ENCODE data around the gene SLC18B1.
A peak's percentile ranks its signal among the peaks of the same experiment; 100 is the strongest.

The SLC18B1 gene

GRCh38 chr6:132817554-132818403 lies 19.3 kb upstream of the SLC18B1 start:
- H3K4me3 ChIP-seq (ENCODE audit: low read depth, low read length): no peak overlapping the region
- WGBS (ENCODE audit: extremely low coverage, insufficient coverage, insufficient read length): no CpG with 5 or more reads among the region's 10 CpGs

DNA sequence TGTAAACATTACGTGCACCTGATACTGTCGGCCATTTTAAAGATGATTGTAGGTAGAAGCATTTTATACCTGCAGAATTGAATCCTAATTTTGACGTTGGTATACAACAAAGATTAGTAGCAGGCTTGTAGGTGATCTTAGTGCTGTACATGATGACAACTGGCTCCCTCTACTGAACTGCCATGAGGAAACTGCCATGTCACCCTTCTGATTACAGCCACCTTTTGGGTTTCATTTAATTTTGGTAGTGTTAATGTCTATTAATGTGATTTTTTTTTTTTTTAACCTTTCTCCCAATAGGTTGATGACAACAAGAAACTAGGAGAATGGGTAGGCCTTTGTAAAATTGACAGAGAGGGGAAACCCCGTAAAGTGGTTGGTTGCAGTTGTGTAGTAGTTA lies 18.2 kb upstream of the SLC18B1 start:
- peaks cover 0 to 3% of the 10 kb centered on the region in 2 experiments for H3K4me1 ChIP-seq (ENCODE audit: control insufficient read depth in 1 of 2, insufficient read depth in 2 of 2, low read length in 2 of 2)
- no CpG with 5 or more reads among the region's 4 CpGs for WGBS (ENCODE audit: extremely low coverage, insufficient coverage, insufficient read length)
- no peak overlapping the region for H4K91ac ChIP-seq (ENCODE audit: low read depth, low read length)
- peaks cover 9% of the 10 kb centered on the region for H3K79me2 ChIP-seq (ENCODE audit: control insufficient read depth, insufficient read depth, low read length, poor library complexity)
- no peaks in the 10 kb centered on the region for H3K9me3 ChIP-seq (ENCODE audit: insufficient read depth, low read depth, low read length)
- peaks cover 10 to 33% of the 10 kb centered on the region in 2 experiments for H3K36me3 ChIP-seq (ENCODE audit: control insufficient read depth in 1 of 2, insufficient read depth in 2 of 2, low read length in 2 of 2)
- no peak overlapping the region for H2BK120ac ChIP-seq (ENCODE audit: insufficient read depth, low read length, poor library complexity)
- no peak overlapping the region for H3K23ac ChIP-seq (ENCODE audit: low read length)
- DNase-seq: no peak
- no peak overlapping the region for H3K4ac ChIP-seq (ENCODE audit: low read depth, low read length)
- no peak overlapping the region for H2BK12ac ChIP-seq (ENCODE audit: low read length)
- no peaks in the 10 kb centered on the region for H3K27me3 ChIP-seq (ENCODE audit: insufficient read depth, low read length)
- no peak overlapping the region for H3K14ac ChIP-seq (ENCODE audit: low read length)
- no peak overlapping the region for H3K4me3 ChIP-seq (ENCODE audit: low read depth, low read length)
- no peak overlapping the region for H3K27ac ChIP-seq (ENCODE audit: low read depth, low read length)
- no peak overlapping the region for H3K9ac ChIP-seq (ENCODE audit: low read length)
- H4K12ac ChIP-seq (ENCODE audit: low read depth, low read length): no peak overlapping the region
- H2BK5ac ChIP-seq (ENCODE audit: low read depth, low read length, poor library complexity): no peak overlapping the region
- no peak overlapping the region for H3K18ac ChIP-seq (ENCODE audit: low read length)
- peak overlapping the region; percentile 60 for H3K4me2 ChIP-seq (ENCODE audit: low read length)
- no peak overlapping the region for H4K8ac ChIP-seq (ENCODE audit: low read depth, low read length)
- peaks cover 6% of the 10 kb centered on the region for H3K79me1 ChIP-seq (ENCODE audit: low read length)
- no peak overlapping the region for H2AK5ac ChIP-seq (ENCODE audit: low read length)
- no peak overlapping the region for H2AFZ ChIP-seq (ENCODE audit: insufficient read depth, low read length, poor library complexity)

More at GRCh38 chr6:132817554-132818403, 19.3 kb upstream of the SLC18B1 start:
- Histone ChIP-seq H2AK5ac (ENCODE audit: low read length) (no peak overlapping the region), H2AFZ (ENCODE audit: insufficient read depth, low read length, poor library complexity) (no peak overlapping the region), H3K4ac (ENCODE audit: low read depth, low read length) (no peak overlapping the region), H3K27me3 (ENCODE audit: insufficient read depth, low read length) (no peaks in the 10 kb centered on the region), H2BK12ac (ENCODE audit: low read length) (no peak overlapping the region), H3K23ac (ENCODE audit: low read length) (no peak overlapping the region), H3K9ac (ENCODE audit: low read length) (no peak overlapping the region), H3K4me2 (ENCODE audit: low read length) (no peak overlapping the region), H4K8ac (ENCODE audit: low read depth, low read length) (no peak overlapping the region), H2BK5ac (ENCODE audit: low read depth, low read length, poor library complexity) (no peak overlapping the region), H3K36me3 (ENCODE audit: control insufficient read depth in 1 of 2, insufficient read depth in 2 of 2, low read length in 2 of 2) (peaks cover 10 to 33% of the 10 kb centered on the region in 2 experiments), H4K91ac (ENCODE audit: low read depth, low read length) (no peak overlapping the region), H3K27ac (ENCODE audit: low read depth, low read length) (no peak overlapping the region), H3K9me3 (ENCODE audit: insufficient read depth, low read depth, low read length) (no peaks in the 10 kb centered on the region), H3K18ac (ENCODE audit: low read length) (no peak overlapping the region), H3K79me2 (ENCODE audit: control insufficient read depth, insufficient read depth, low read length, poor library complexity) (peaks cover 9% of the 10 kb centered on the region), H3K14ac (ENCODE audit: low read length) (no peak overlapping the region), H4K12ac (ENCODE audit: low read depth, low read length) (no peak overlapping the region), H2BK120ac (ENCODE audit: insufficient read depth, low read length, poor library complexity) (no peak overlapping the region), H3K4me1 (ENCODE audit: control insufficient read depth in 1 of 2, insufficient read depth in 2 of 2, low read length in 2 of 2) (peaks cover 0 to 3% of the 10 kb centered on the region in 2 experiments), H3K79me1 (ENCODE audit: low read length) (peaks cover 6% of the 10 kb centered on the region)
- peak in 1 of 2 donors; percentile 26 for DNase-seq

- H3K4me3 ChIP-seq (ENCODE audit: low read depth, low read length): peak overlapping the region; percentile 94
- no peak overlapping the region for H2AFZ ChIP-seq (ENCODE audit: insufficient read depth, low read length, poor library complexity)
- no peak overlapping the region for H3K27ac ChIP-seq (ENCODE audit: low read depth, low read length)
- H3K14ac ChIP-seq (ENCODE audit: low read length): peak overlapping the region; percentile 43
- H3K79me2 ChIP-seq (ENCODE audit: control insufficient read depth, insufficient read depth, low read length, poor library complexity): peaks cover 9% of the 10 kb centered on the region
- no peak overlapping the region for H2BK12ac ChIP-seq (ENCODE audit: low read length)
- H2BK5ac ChIP-seq (ENCODE audit: low read depth, low read length, poor library complexity): peak overlapping the region; percentile 43
- peak in 1 of 2 donors; percentile 28 for DNase-seq
- H4K8ac ChIP-seq (ENCODE audit: low read depth, low read length): peak overlapping the region; percentile 35
- peak overlapping the region; percentile 19 for H4K12ac ChIP-seq (ENCODE audit: low read depth, low read length)
- H3K4me1 ChIP-seq (ENCODE audit: control insufficient read depth in 1 of 2, insufficient read depth in 2 of 2, low read length in 2 of 2): peaks cover 0 to 3% of the 10 kb centered on the region in 2 experiments
- peak overlapping the region; percentile 10 for H3K18ac ChIP-seq (ENCODE audit: low read length)
- no peaks in the 10 kb centered on the region for H3K27me3 ChIP-seq (ENCODE audit: insufficient read depth, low read length)
- H3K4me2 ChIP-seq (ENCODE audit: low read length): peak overlapping the region; percentile 67
- peak overlapping the region; percentile 32 for H2AK5ac ChIP-seq (ENCODE audit: low read length)
- peak overlapping the region; percentile 98 for H3K9ac ChIP-seq (ENCODE audit: low read length)
- H3K79me1 ChIP-seq (ENCODE audit: low read length): peaks cover 6% of the 10 kb centered on the region
- WGBS (ENCODE audit: extremely low coverage, insufficient coverage, insufficient read length): no CpG with 5 or more reads among the region's 27 CpGs
- no peaks in the 10 kb centered on the region for H3K9me3 ChIP-seq (ENCODE audit: insufficient read depth, low read depth, low read length)
- H3K4ac ChIP-seq (ENCODE audit: low read depth, low read length): peak overlapping the region; percentile 73
- H3K36me3 ChIP-seq (ENCODE audit: control insufficient read depth in 1 of 2, insufficient read depth in 2 of 2, low read length in 2 of 2): peaks cover 10 to 33% of the 10 kb centered on the region in 2 experiments
- no peak overlapping the region for H3K23ac ChIP-seq (ENCODE audit: low read length)
- no peak overlapping the region for H2BK120ac ChIP-seq (ENCODE audit: insufficient read depth, low read length, poor library complexity)
- peak overlapping the region; percentile 48 for H4K91ac ChIP-seq (ENCODE audit: low read depth, low read length)
Measured at GRCh38 chr6:132814716-132815570, 16.5 kb upstream of the SLC18B1 start.

GRCh38 chr6:132813173-132813856 lies 14.9 kb upstream of the SLC18B1 start:
- H3K79me1 ChIP-seq (ENCODE audit: low read length): peaks cover 6% of the 10 kb centered on the region
- H4K12ac ChIP-seq (ENCODE audit: low read depth, low read length): peak overlapping the region; percentile 9
- peak overlapping the region; percentile 87 for H4K91ac ChIP-seq (ENCODE audit: low read depth, low read length)
- no peak overlapping the region for H2BK12ac ChIP-seq (ENCODE audit: low read length)
- no peaks in the 10 kb centered on the region for H3K27me3 ChIP-seq (ENCODE audit: insufficient read depth, low read length)
- peaks cover 9% of the 10 kb centered on the region for H3K79me2 ChIP-seq (ENCODE audit: control insufficient read depth, insufficient read depth, low read length, poor library complexity)
- H4K8ac ChIP-seq (ENCODE audit: low read depth, low read length): peak overlapping the region; percentile 80
- peak overlapping the region; percentile 75 for H3K4me2 ChIP-seq (ENCODE audit: low read length)
- H3K27ac ChIP-seq (ENCODE audit: low read depth, low read length): no peak overlapping the region
- peak overlapping the region; percentile 13 for H3K18ac ChIP-seq (ENCODE audit: low read length)
- H2AK5ac ChIP-seq (ENCODE audit: low read length): no peak overlapping the region
- H3K4me1 ChIP-seq (ENCODE audit: control insufficient read depth in 1 of 2, insufficient read depth in 2 of 2, low read length in 2 of 2): peaks cover 0 to 3% of the 10 kb centered on the region in 2 experiments
- H3K9ac ChIP-seq (ENCODE audit: low read length): peak overlapping the region; percentile 17
- H3K14ac ChIP-seq (ENCODE audit: low read length): no peak overlapping the region
- peak overlapping the region; percentile 84 for H3K4me3 ChIP-seq (ENCODE audit: low read depth, low read length)
- H2BK120ac ChIP-seq (ENCODE audit: insufficient read depth, low read length, poor library complexity): peak overlapping the region; percentile 61
- no peak overlapping the region for H2BK5ac ChIP-seq (ENCODE audit: low read depth, low read length, poor library complexity)
- H3K23ac ChIP-seq (ENCODE audit: low read length): no peak overlapping the region
- peaks cover 8 to 25% of the 10 kb centered on the region in 2 experiments for H3K36me3 ChIP-seq (ENCODE audit: control insufficient read depth in 1 of 2, insufficient read depth in 2 of 2, low read length in 2 of 2)
- no CpG with 5 or more reads among the region's 27 CpGs for WGBS (ENCODE audit: extremely low coverage, insufficient coverage, insufficient read length)
- DNase-seq: peak; percentile 42 to 64
- H3K4ac ChIP-seq (ENCODE audit: low read depth, low read length): no peak overlapping the region
- peak overlapping the region; percentile 55 for H2AFZ ChIP-seq (ENCODE audit: insufficient read depth, low read length, poor library complexity)
- no peaks in the 10 kb centered on the region for H3K9me3 ChIP-seq (ENCODE audit: insufficient read depth, low read depth, low read length)

Measured in trophoblast cell (in vitro differentiated cells and primary cell).